Measurements from ENCODE around the gene SLC37A3.
"Not testable (repeated sequence)": the region's sequence is repeated elsewhere in the genome, so short reads cannot be mapped to it uniquely, and the experiment has no call there.

SLC37A3 gene

DNA sequence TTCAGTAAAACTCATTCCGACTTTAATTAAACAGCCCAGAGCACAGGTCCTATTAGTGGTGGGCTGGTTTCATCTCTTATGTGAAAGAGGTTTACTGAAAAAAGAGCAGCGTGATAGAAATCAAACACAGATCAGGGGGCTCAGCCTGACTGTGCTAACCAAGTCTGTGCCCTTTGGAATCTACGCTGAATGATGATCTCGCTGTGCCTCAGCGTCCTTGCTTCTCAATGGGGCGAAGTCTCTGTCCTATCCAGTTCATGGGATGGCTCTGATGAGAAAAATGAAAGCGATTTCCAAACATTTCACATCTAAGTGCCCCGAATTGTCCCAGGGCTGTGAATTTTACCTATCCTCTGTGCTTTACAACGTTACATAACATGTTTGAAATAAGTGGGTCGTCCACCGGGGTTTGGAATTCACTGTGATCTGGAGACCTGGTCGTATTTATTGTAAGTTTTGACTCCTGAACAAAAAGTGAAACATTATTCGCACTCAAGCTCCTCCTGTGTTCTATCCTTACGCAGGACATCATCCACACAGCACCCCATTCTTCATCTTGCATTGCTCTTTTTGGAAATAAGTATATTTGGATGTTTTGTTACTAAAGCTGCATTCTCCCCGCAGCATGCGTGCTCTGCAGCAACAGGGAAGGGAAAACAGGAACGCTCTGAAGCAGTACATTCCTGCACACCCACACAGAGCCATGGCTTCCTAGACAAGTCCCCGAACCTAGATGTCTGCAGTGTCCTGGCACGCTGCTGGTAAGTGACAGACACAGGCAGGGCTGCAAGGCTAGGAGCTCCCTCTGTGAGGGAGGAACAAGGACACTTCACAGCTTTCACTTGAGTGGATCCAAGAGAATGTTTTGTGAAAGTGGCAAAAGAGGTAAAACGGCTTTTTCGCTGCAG lies 83.5 kb downstream of the SLC37A3 start:
- DNase-seq (ENCODE audit: low read depth), result no peak

DNA sequence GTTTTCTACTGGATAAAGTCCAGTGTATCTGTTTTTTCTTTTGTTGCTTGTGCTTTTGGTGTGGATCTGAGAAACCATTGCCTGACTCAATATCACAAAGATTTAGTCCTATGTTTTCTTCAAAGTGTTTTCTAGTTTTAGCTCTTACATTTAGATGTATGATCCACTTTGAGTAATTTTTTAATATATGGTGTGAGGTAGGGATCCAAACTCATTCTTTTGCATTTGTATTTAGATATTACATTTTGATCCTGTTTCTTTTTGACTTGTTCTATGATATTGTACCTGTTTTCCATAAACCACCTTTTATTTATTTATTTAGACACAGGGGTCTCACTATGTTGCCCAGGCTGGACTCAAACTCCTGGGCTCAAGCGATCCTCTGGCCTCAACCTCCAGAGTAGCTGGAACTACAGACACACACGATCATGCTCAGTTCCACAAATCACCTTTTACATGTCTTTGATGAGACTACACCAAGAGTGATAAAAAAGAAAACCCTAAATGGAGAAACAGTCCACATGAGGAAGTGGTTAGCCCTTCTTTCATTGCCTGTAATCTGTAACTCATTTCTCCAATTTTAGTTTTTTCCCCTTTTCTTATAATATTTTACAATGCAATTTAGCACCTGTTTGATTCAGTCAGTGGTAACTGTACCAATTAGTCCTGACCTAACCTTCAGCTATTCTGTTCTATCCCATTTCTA lies 86.0 kb downstream of the SLC37A3 start:
- no peak for DNase-seq (ENCODE audit: low read depth)

DNA sequence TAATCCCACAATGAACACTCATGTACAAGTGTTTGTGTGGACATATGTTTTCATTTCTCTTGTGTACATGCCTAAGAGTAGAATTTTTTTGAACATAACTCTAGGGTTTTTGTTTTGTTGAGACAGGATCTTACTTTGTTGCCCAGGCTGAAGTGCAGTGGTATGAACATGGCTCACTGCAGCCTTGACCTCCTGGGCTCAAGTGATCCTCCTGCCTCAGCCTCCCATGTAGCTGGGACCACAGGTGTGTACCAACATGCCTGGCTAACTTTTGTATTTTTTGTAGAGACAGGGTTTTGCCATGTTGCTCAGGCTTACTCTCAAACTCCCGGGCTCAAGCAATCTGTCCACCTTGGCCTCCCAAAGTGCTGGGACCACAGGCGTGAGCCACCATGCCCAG lies 87.2 kb downstream of the SLC37A3 start:
- DNase-seq (ENCODE audit: low read depth), result not testable (repeated sequence)

DNA sequence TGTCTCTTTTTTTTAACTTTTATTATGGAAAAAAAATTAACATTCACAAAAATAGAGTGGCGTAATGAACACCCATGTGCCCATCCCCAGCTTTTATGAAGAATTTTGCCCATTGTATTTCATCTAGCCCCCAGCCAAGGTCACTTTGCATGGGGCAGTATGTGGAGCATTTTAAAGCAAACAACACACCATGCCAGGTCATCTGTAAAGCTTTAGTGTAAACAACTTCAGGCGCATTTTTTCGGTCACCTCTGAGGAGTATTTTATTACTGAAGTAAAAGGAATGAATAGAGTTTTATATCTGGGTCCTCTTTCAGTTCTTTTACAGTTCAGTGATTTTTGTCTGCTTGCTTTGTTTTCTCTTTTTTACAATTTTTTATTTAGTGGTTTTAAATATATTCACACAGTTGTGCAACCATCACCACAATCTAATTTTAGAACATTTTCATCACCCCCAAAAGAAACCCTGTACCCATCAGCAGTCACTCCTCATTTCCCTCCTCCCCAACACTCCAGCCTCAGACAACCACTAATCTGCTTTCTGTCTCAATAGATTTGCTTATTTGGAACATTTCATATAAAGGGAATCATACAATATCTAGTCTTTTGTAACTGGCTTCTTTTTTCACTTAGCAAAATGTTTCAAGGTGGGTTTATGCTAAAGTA lies 87.9 kb downstream of the SLC37A3 start:
- DNase-seq (ENCODE audit: low read depth), result no peak

DNA sequence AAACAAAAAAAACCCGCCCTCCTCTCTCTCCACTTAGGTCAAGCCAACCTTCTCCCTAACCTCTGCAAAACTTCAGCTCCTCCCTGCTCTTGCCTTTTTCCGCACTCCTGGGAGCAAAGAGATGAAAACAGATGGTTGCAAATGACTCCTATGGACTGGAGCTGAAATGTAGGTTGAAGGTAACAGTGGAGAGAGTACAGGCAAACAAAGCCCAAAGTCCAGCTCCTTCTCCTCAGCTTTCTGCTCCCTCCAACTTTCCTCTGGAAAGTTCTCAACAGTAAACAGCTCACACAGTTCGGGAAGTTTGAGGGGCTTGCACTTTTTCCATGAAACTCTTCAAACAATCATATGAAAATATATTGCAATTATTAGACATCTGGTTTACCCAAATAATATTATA lies 90.3 kb downstream of the SLC37A3 start:
- no peak for DNase-seq (ENCODE audit: low read depth)

DNA sequence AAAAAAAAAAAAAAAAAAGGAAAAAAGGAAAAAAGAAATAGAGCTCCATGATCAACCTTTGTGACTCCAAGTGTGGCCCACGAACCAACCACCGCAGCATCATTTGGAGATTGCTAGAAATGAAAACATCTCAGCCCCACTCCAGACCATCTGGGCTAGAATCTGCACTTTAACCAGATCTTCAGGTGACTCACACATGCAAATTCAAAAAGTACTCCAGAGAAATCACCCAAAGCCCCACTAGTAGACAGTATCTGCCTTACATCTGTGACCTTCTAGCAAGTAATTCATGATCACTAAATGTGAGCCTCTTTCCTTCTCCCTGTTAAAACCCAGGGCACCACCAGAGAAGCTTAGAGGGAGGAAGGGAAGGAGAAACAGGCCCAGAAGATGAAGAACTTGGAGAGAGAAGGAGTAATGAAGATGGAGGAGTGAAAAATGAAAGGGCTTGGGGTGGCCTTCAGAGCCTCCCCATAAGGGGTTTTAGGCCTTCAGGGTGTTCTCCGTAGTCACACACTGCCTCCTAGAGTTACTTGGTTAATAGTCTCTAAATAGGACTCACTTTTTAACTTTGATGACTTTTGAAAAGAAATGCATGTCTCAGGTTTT lies 94.0 kb downstream of the SLC37A3 start:
- peak; percentile 6 for DNase-seq (ENCODE audit: low read depth)

DNA sequence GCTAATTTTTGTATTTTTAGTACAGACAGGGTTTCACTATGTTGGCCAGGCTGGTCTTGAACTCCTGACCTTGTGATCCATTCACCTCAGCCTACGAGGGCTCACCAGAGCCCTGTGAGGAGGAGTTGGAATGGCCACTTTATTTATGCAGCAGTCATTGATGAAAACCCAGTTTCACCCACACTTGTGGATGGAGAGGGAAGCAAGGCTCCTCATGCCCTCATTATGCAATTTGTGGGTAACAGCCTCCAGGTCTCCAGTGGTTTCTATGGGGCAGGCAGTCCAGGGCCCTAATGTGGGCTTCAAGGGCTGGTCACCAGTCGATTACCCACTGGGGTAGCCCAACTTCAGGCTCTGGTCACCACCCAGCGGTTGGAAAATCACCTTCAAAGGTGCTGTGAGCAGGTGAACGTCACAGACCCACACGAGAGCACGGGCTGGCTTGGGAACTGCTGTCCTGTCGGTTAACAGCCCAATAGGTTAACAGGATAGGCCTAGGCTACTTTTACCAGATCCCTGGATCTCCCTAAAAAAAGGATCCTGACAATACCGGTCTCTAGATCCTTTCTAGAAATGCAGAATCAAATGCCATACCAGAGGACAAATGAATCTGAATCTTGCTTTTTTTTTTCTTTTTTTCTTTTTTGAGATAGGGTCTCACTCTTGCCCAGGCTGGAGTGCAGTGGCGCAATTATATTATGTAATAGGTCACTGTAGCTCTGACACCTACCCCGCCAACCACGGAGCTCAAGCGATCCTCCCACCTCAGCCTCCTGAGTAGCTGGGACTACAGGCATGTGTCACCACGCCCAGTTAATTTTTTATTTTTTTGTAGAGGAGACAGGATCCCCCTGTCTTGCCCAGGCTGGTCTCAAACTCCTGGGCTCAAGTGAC lies 97.8 kb downstream of the SLC37A3 start:
- no peak for DNase-seq (ENCODE audit: low read depth)

DNA sequence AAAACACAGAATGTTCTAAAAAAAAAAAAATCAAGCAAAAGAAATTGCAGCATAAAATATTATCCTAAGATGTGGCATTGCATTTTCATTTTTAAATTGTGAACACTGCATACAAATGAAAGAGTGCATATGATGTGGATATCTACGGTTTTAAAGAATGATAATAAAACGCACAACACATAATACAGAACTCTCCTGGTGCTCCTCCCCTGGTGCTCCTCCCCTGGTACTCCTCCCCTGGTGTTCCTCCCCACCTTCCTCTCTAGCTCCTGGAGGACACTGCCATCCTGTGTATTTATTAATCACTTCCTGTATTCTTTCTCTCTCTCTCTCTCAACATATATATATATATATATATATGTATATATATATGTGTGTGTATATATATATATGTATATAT lies 100.1 kb downstream of the SLC37A3 start:
- no peak for DNase-seq (ENCODE audit: low read depth)

DNA sequence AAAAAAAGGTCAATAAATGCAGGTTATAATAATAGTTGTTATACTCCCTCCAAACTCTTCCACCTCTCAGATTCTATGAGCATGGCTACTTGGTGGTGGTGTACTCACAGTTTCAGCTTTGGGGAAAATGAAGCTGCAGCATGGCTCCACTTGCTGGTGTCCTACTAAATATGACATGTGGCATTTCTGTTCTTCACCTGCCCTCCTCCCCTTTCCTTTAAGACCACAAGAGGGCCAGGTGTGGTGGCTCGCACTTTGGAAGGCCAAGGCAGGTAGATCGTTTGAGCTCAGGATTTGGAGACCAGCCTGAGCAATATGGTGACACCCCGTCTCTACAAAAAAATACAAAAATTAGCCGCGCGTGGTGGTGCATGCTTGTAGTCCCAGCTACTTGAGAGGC lies 101.1 kb downstream of the SLC37A3 start:
- no peak for DNase-seq (ENCODE audit: low read depth)

DNA sequence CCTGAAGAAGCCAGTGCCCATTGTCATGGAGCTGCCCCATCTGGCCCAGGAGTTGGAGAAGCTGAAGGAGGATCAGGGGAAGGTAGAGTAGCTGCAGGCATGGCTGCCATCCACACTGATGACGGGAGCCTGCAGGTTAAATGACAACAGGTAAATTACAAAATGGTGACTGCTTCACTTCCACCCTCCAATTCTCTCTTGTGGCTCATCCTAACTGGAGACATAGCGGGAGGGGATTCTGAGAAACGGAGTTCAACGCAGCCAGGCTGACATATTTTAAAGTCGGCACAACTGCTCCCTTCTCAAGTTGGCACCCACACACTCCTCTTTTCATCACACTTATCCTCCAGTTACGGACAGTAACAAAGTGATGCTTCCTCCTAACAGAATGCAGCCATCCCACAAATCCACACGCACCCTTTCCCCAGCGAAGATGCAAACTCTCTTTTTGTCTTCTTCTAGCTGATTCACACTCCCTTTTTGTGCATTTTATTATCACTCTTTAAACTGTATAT lies 103.0 kb downstream of the SLC37A3 start:
- DNase-seq (ENCODE audit: low read depth), result no peak

DNA sequence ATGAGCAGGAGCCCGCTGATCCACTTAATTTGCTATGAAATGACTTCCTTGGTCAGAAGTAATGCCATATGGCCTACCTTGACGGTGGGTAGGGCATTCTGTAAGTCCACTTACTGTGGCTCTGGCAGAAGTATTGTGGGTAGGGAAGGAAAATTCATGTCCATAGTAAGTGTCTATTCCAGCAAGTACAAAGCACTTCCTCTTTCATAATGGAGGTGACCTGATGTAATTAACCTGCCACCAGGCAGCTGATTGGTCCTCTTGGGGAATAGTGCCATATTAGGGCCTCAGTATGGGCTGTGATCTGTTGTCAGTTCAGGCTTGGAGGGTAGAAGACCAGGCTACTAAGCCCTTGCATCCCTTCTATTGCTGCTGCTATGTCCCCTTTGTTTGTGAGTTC lies 103.9 kb downstream of the SLC37A3 start:
- DNase-seq (ENCODE audit: low read depth), result no peak

DNA sequence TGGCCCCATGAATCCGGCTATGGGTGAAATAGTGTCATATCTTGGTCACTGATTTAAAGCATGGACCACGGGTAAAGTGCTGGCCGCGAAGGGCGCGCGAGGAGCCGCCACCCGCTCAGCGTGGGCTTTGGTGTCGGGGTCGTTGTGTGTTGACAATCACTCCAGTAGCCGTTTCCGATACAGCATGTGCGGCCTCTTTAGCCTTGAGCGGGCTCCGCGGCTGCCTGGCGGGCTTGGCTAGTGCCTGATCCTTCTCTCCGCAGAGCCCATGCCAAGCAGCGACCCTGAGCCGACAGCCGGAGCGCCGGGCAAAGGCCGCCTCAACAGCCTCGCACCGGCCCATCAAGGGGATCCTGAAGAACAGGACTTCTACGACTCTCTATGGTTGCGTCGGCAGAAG lies 105.9 kb downstream of the SLC37A3 start:
- no peak for DNase-seq (ENCODE audit: low read depth)

DNA sequence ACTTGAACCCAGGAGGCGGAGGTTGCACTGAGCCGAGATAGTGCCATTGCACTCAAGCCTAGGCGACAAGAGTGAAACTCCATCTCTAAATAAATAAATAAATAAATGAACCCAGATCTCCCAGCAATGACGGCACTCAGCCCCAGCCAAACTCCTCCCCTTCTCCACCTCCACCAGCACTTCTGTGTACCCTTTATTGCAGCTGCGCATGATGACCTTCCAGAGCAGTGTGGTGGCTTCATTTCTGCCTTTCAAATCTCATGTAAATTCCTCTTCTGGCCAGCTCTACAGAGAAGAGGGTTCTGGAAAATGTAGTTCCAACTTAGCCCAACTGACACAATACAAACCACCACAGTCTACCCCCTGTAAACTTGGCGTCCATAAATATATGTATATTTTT lies 108.5 kb downstream of the SLC37A3 start:
- DNase-seq (ENCODE audit: low read depth), result no peak

DNA sequence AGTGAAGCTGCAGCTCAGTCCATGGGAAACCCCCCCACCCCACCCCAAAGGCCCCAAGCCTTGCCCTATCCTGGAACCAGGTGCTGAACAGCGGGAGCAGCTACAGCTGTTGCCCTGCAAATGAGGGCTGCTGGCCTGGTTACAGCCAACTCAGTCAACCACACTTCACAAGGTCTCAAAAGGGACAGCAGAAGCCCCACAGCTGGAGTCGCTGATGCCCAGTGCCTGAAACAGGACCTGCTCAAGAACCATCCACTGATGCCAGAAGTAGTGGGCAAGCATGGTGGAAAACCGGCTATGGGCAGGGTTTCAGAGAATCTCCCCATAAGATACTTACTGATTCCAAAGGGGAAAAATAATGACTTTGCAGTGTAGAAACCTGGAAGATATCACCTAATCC lies 110.3 kb downstream of the SLC37A3 start:
- DNase-seq (ENCODE audit: low read depth), result no peak

DNA sequence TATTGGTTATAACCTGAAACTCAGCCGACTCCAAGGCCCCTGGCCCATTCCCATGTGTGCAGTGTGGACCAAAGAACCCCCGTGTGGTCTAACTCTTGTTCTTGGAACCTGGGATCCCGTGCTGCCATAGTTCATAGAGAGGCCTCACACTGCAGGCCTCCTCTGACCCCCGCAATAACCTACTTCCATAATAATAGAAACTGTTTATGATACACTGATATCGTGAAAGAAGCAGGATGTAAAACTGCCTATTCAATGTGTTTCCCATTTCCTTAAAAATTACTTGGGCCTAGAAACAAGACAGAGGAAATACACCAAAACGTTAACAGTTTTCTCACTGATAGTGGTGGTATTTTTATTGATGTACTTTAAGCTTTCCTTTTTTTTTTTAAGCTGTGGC lies 112.4 kb downstream of the SLC37A3 start:
- no peak for DNase-seq (ENCODE audit: low read depth)

DNA sequence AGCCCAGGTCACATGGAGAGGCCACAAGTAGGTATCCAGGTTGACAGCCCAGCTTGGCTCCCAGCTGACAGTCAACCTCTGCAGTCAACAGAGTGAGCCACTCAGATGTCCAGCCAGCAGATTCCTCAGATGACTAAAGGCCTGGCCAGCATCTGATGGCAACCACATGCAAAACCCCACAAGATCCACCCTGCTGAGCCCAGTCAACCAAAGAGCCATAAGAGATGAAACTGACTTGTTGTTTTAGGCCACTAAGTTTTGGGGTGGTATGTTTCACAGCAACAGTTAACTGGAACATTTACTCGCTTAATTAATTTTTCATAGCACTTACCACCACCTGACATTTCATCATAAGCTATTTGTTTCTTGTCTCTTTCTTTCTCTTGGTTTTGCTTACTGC lies 114.3 kb downstream of the SLC37A3 start:
- no peak for DNase-seq (ENCODE audit: low read depth)

All from activated T-cell treated with anti-CD3 and anti-CD28 coated beads for 1 hour (primary cell).